HUES6 (cell line): ENCODE measurements around the gene CTIF.

Experiments used
- H3K27ac ChIP-seq: 2 replicates; pipeline ENCODE4 v1.7.0; 2013; ENCODE audit warnings: low read depth, mild to moderate bottlenecking, low read length, inconsistent platforms
- H3K27me3 ChIP-seq: 2 replicates; pipeline ENCODE4 v1.6.1; 2013; ENCODE audit warnings: low read length; ENCODE audit not compliant: control insufficient read depth, insufficient read depth
- H3K36me3 ChIP-seq: 2 replicates; pipeline ENCODE4 v1.6.1; 2013; ENCODE audit warnings: low read length; ENCODE audit not compliant: control insufficient read depth, insufficient read depth
- H3K4me1 ChIP-seq: 2 replicates; pipeline ENCODE4 v1.6.1; 2013; ENCODE audit warnings: low read length; ENCODE audit not compliant: control insufficient read depth, insufficient read depth
- H3K4me3 ChIP-seq: 2 replicates; pipeline ENCODE4 v1.5.1; 2013; ENCODE audit warnings: low read depth, low read length
- H3K9ac ChIP-seq: one replicate; pipeline ENCODE4 v1.6.1; 2013; ENCODE audit warnings: mild to moderate bottlenecking, low read length
- H3K9me3 ChIP-seq: 2 replicates; pipeline ENCODE4 v1.6.1; 2013; ENCODE audit warnings: low read depth, low read length; ENCODE audit not compliant: control insufficient read depth, insufficient read depth

Gene CTIF

DNA sequence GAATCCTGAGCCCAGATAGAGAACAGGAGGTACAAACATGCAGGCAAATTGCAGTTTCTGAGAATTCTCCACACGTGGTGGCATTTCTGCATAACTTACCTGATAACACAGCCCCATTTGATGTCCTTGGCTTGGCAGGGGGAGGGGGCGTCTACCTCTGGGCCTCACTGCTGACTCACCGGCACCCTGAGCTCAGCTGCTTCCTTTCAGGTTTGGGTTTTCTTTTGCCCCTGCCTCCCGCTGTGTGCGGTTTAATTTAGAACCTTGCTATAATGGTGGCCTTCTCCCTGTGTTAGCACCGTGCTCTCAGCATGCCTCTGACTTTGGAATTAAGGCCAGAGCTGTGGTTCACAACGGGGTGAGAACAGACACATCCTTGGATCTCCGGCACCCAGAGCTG is 4.4 kb downstream of the CTIF start:
- Histone ChIP-seq H3K9ac (peak overlapping the region; percentile 79), H3K9me3 (no peaks in the 10 kb centered on the region), H3K27ac (peak overlapping the region; percentile 56; the same call in 1 of the 2 replicates), H3K4me1 (peaks cover 71% of the 10 kb centered on the region), H3K36me3 (no peaks in the 10 kb centered on the region), H3K27me3 (peaks cover 6% of the 10 kb centered on the region; the same call in 1 of the 2 replicates), H3K4me3 (peak overlapping the region; percentile 32)

DNA sequence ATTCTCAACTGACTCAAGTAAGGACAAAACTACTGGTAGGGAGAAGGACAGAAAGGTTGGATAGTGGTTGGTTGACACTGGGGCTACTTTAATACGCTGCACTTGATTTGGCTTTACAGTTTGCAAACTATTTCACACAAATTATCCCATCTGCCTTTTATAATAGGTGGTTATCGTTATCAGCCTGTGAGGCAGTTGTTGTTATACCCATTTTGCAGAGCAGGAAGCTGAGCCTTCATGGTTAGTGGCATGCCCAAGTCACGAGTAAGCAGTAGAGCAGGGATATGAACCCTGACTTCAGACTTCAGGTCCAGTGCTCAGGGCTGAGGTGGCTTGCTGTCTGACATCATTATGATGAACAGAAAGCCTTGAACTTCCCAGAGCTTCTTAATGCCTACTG is 5.3 kb downstream of the CTIF start:
- Histone ChIP-seq H3K9me3 (no peaks in the 10 kb centered on the region), H3K4me3 (no peak overlapping the region; the same call in 1 of the 2 replicates), H3K27ac (peak overlapping the region; percentile 54; the same call in 1 of the 2 replicates), H3K36me3 (no peaks in the 10 kb centered on the region), H3K27me3 (peaks cover 6% of the 10 kb centered on the region; the same call in 1 of the 2 replicates), H3K9ac (no peak overlapping the region), H3K4me1 (peaks cover 78% of the 10 kb centered on the region)

DNA sequence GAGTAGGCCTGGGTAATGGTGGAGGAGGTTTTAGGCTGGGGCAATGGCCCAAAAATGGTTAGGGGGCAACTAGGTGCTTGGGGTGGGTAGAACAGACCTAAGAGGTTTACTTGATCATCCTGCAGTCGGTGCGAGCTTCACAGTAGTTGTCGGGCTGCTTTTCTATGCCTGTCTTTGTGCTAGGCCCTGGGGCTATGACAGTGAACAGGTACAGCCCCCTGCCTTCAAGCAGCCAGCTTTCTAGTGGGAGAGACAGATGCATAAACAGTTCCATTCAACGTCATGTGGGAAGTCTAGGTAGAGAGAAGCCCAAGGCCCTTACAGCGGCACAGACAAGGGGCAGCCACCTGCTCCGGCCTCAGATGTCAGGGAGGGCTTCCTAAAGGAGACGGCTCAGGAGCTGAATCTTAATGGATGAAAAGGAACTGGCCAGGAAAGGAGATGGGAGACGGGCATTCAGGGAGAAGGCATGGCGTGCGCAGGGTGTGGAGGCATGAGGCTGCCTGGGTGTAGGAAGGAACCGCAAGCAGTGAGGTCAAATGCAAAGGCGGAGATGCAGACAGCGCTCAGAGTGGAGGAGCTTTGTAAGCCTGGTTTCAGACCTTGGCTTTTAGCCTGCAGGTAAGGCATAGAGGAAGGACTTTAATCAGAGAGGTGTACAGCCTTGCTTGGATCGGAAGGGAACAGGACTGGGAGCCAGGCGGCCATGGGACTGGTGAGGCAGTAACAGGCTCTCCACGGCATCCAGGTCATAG is 6.0 kb downstream of the CTIF start:
- H3K27me3 ChIP-seq, result peaks cover 6% of the 10 kb centered on the region; the same call in 1 of the 2 replicates
- peaks cover 79% of the 10 kb centered on the region for H3K4me1 ChIP-seq
- peak overlapping the region; percentile 71 for H3K9ac ChIP-seq
- no peaks in the 10 kb centered on the region for H3K9me3 ChIP-seq
- no peaks in the 10 kb centered on the region for H3K36me3 ChIP-seq
- H3K27ac ChIP-seq, result no peak overlapping the region
- peak overlapping the region; percentile 8; the same call in 1 of the 2 replicates for H3K4me3 ChIP-seq

DNA sequence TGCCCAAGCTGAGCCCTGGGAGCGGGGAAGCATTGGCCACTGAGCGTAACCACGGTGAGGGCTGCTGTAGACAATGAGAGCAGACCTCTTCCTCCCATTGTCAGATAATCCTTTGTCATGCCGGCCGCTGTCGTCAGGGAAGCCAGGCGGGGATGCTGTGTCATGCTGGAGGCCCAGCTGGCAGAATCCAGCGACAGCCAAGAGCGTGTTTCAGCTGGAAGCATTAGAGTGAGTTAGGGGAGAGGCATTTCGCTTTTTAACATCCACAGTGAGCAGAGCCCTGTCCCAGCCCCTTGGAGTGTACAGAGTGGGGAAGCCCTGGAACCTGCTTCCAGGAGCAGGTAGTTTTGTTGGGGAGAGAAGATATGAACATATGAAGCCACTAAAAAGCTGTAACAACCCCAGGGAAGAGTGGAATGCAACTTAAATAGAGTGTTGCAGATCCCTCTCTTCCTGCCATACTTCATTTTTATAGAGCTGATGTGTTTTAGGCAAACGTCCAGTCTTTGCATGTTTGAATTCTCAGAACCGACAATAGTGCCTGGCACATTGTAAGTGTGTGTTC is 7.0 kb downstream of the CTIF start:
- Histone ChIP-seq H3K9ac (peak overlapping the region; percentile 71), H3K27ac (peak overlapping the region; percentile 15; the same call in 1 of the 2 replicates), H3K36me3 (no peaks in the 10 kb centered on the region), H3K4me3 (peak overlapping the region; percentile 1; the same call in 1 of the 2 replicates), H3K4me1 (peaks cover 79% of the 10 kb centered on the region), H3K9me3 (no peaks in the 10 kb centered on the region), H3K27me3 (peaks cover 6% of the 10 kb centered on the region; the same call in 1 of the 2 replicates)

DNA sequence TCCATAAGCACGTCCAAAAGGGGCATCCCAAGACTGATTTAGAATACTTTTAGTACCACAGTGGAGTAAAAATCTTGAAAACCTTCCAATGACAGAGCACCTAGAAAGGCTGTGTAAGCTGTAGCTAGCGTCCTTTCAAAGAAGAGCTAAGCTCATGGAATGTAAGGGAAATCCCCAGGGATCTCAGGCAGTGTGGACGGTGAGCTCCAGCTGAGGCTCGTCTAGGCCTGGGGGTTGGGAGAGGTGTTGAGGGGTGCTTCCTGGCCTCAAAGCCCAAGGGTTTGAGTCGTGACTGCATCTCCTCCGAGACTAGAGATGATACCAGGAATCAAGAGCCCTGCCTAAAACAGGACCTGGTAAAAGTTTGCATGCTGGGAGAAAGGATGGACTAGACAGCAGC is 7.6 kb downstream of the CTIF start:
- H3K27me3 ChIP-seq, result peaks cover 4% of the 10 kb centered on the region; the same call in 1 of the 2 replicates
- no peaks in the 10 kb centered on the region for H3K9me3 ChIP-seq
- H3K27ac ChIP-seq, result no peak overlapping the region; the same call in 1 of the 2 replicates
- H3K9ac ChIP-seq, result peak overlapping the region; percentile 71
- H3K4me1 ChIP-seq, result peaks cover 79% of the 10 kb centered on the region
- no peaks in the 10 kb centered on the region for H3K36me3 ChIP-seq
- peak overlapping the region; percentile 1; the same call in 1 of the 2 replicates for H3K4me3 ChIP-seq

DNA sequence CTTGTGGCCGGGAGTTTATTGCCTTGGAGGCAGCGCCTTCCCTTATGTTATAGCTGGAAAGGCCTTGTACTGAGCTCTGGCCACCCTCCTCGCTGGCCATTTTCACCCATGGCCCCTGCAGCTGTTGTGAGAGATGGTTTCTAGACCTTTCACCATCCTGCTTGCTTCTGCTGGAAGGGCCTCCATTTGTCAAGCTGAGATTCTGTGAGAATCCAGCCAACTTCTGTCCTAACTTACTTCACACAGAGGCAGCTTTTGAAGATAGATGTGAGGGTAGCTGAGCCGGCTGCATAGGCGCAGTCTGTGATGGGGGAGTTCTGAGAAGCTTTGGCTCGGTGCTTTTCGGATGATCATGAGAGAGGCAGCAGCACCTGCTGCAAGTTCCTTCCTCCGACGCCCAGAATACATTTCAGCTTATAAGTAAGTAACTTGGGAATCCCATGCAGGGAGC is 8.7 kb downstream of the CTIF start:
- H3K36me3 ChIP-seq, result no peaks in the 10 kb centered on the region
- peaks cover 67% of the 10 kb centered on the region for H3K4me1 ChIP-seq
- no peak overlapping the region for H3K4me3 ChIP-seq

DNA sequence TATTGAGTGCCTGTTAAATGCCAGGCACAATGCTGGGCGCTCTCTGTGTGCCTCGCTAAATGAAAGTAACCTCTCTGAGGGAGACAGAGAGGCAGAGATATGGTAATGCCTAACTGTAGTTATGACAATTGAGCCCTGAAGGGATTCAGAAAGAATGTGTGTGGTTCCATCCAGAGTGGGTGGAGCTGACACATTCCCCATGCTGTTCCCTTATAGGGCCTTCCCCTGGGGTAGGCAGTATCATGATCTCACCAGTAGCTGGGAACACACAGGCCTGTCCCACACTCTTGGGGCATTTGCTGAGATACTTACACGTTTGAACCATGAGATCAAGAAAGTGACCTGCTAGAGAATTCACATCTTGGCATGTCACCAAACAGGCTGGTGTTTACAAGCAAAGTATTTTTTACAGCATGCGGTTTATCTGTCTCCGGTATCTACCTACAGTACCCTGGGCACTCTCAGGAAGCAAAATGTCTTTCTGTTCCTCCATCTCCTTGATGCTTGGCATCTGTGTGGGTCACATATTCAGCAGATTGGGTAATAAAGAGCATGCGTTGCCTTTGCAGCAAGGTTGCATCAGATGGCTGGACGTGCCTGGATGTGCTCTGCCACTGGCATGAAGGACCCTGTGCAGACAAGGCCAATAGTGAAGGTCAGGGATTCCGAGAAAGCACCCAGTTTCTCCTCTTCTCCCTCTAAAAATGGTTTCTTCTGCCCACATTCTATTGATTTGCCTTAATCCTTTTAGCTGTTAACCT is 9.4 kb downstream of the CTIF start:
- no peaks in the 10 kb centered on the region for H3K27me3 ChIP-seq
- peak overlapping the region; percentile 41; the same call in 1 of the 2 replicates for H3K27ac ChIP-seq
- peak overlapping the region; percentile 71 for H3K9ac ChIP-seq
- H3K36me3 ChIP-seq, result no peaks in the 10 kb centered on the region
- H3K9me3 ChIP-seq, result no peaks in the 10 kb centered on the region
- no peak overlapping the region for H3K4me3 ChIP-seq
- H3K4me1 ChIP-seq, result peaks cover 61% of the 10 kb centered on the region

More for the DNA sequence above, 8.7 kb downstream of the CTIF start:
- no peaks in the 10 kb centered on the region for H3K9me3 ChIP-seq
- H3K27me3 ChIP-seq, result no peaks in the 10 kb centered on the region
- peak overlapping the region; percentile 41; the same call in 1 of the 2 replicates for H3K27ac ChIP-seq
- peak overlapping the region; percentile 71 for H3K9ac ChIP-seq

DNA sequence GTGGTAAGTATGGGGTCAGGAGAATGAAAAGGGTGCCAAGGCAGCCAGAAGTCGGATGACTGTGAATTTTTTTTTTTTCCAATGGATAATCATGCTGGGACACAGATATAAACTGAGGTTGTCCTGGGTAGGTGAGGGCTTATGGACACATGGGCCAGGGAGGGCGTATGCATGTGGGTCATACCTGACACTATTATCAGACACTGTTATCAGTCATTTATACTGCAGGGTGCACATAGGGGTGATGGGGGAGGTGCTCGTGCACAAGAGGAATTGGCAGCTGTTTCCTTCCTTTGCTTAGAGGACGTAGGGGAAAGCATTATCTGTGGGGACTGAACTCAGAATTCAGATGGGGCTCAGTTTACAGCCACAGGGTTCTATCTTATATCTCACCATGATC is 10.1 kb downstream of the CTIF start:
- Histone ChIP-seq H3K27me3 (no peaks in the 10 kb centered on the region), H3K4me1 (peaks cover 54% of the 10 kb centered on the region), H3K9ac (peak overlapping the region; percentile 57), H3K9me3 (no peaks in the 10 kb centered on the region), H3K27ac (no peak overlapping the region), H3K4me3 (no peak overlapping the region), H3K36me3 (no peaks in the 10 kb centered on the region)

DNA sequence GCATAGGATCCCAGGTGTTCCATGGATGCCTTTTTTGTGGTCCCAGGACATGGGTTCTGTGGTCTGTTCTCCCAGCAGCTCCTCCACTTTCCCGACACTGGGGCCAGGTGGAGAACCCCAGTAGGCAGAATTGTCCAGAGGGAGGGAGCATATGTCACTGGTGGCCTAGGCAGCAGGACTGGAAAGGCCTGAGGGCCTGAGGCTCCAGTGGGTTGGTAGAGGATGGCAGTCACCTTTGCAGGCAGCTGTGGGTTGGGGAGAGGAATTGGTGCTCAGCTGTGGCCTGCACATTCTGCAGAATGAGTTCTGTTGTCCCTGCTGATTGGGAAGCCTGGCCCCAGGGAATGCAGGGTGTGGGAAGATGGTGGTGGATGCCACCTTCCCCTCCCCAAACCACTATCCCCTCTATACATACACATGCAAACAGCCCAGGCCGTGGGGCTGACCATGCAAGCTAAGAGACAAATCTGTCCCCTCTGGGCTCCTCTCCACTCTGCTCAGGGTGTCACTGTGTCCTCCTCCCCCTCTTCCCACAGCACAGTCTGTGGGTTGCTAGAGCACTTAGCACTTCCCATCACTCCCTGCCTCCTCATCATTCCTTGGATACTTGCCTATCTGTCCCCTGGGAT is 11.4 kb downstream of the CTIF start:
- no peak overlapping the region for H3K9ac ChIP-seq
- no peaks in the 10 kb centered on the region for H3K36me3 ChIP-seq
- no peak overlapping the region for H3K27ac ChIP-seq
- H3K4me1 ChIP-seq, result peaks cover 41% of the 10 kb centered on the region
- H3K9me3 ChIP-seq, result no peaks in the 10 kb centered on the region
- no peak overlapping the region for H3K4me3 ChIP-seq
- no peaks in the 10 kb centered on the region for H3K27me3 ChIP-seq

DNA sequence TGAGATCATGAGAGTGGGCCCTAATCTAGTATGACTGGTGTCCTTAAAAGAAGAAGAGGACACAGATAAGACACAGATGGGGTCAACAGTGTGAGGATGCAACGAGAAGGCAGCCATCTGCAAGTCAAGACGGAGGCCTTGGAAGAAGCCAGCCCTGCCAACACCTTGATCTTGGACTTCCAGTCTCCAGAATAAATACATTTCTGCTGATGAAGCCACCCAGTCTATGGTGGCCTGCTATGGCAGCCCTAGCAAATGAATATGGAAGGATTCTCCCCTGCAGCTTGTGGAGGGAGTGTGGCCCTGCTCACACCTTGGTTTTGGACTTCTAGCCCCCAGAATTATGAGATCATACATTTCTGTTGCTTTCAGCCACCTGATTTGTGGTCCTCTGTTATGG is 12.3 kb downstream of the CTIF start:
- H3K9ac ChIP-seq, result no peak overlapping the region
- H3K27ac ChIP-seq, result no peak overlapping the region
- no peaks in the 10 kb centered on the region for H3K36me3 ChIP-seq
- H3K4me3 ChIP-seq, result no peak overlapping the region
- H3K4me1 ChIP-seq, result peaks cover 32% of the 10 kb centered on the region
- H3K9me3 ChIP-seq, result no peaks in the 10 kb centered on the region
- H3K27me3 ChIP-seq, result no peaks in the 10 kb centered on the region
